Muscle layer of colon (tissue), 2 donors: ENCODE data around the gene MROH2A.

Source experiments
- H3K27ac ChIP-seq: one replicate; pipeline ENCODE4 v1.7.0; 2013; ENCODE audit warnings: low read depth, mild to moderate bottlenecking, low read length, moderate library complexity
- H3K27me3 ChIP-seq, 2 donors: one replicate each; pipeline ENCODE4 v1.7.0; 2013; ENCODE audit warnings: low read length in 2 of 2, mild to moderate bottlenecking in 2 of 2; ENCODE audit not compliant: insufficient read depth in 2 of 2, control insufficient read depth in 1 of 2
- H3K36me3 ChIP-seq: one replicate; pipeline ENCODE4 v1.7.0; 2013; ENCODE audit warnings: mild to moderate bottlenecking, low read length; ENCODE audit not compliant: insufficient read depth
- H3K4me1 ChIP-seq: one replicate; pipeline ENCODE4 v1.7.0; 2013; ENCODE audit warnings: mild to moderate bottlenecking, low read length; ENCODE audit not compliant: insufficient read depth
- H3K4me3 ChIP-seq, 2 donors: one replicate each; pipeline ENCODE4 v1.7.0; 2013; ENCODE audit warnings: low read length in 2 of 2, low read depth in 1 of 2, mild to moderate bottlenecking in 1 of 2, moderate library complexity in 1 of 2
- H3K9ac ChIP-seq: one replicate; pipeline ENCODE4 v1.7.0; 2013; ENCODE audit warnings: low read length
- H3K9me3 ChIP-seq: one replicate; pipeline ENCODE4 v1.7.0; 2013; ENCODE audit warnings: mild to moderate bottlenecking, low read length
- donor health status: abdominal sarcoma.
- donor health status: Adenocarcinoma of cecum.

Gene MROH2A

GRCh38 chr2:233845301-233846060 lies 67.4 kb downstream of the MROH2A start:
- Histone ChIP-seq H3K27me3 (no peaks in the 10 kb centered on the region), H3K4me3 (no peak overlapping the region), H3K9ac (no peak overlapping the region), H3K36me3 (no peaks in the 10 kb centered on the region), H3K9me3 (no peaks in the 10 kb centered on the region), H3K27ac (no peak overlapping the region), H3K4me1 (no peaks in the 10 kb centered on the region)

- Histone ChIP-seq H3K36me3 (no peaks in the 10 kb centered on the region), H3K4me3 (no peak overlapping the region), H3K27me3 (no peaks in the 10 kb centered on the region), H3K27ac (no peak overlapping the region), H3K9me3 (no peaks in the 10 kb centered on the region), H3K4me1 (no peaks in the 10 kb centered on the region), H3K9ac (no peak overlapping the region)
Measured at GRCh38 chr2:233846387-233847247, 68.5 kb downstream of the MROH2A start.

GRCh38 chr2:233847248-233847898 lies 69.2 kb downstream of the MROH2A start:
- H3K36me3 ChIP-seq = no peaks in the 10 kb centered on the region

GRCh38 chr2:233848276-233848675 lies 70.1 kb downstream of the MROH2A start:
- no peak overlapping the region for H3K9ac ChIP-seq

More at GRCh38 chr2:233847248-233847898, 69.2 kb downstream of the MROH2A start:
- Histone ChIP-seq H3K4me1 (no peaks in the 10 kb centered on the region), H3K9ac (no peak overlapping the region), H3K4me3 (no peak overlapping the region), H3K27ac (no peak overlapping the region), H3K27me3 (no peaks in the 10 kb centered on the region), H3K9me3 (no peaks in the 10 kb centered on the region)

GRCh38 chr2:233849607-233850271 lies 71.6 kb downstream of the MROH2A start:
- H3K27me3 ChIP-seq = no peaks in the 10 kb centered on the region
- H3K4me3 ChIP-seq = no peak overlapping the region
- H3K9me3 ChIP-seq = no peaks in the 10 kb centered on the region
- peaks cover 7% of the 10 kb centered on the region for H3K4me1 ChIP-seq
- no peaks in the 10 kb centered on the region for H3K36me3 ChIP-seq
- H3K27ac ChIP-seq = no peak overlapping the region
- no peak overlapping the region for H3K9ac ChIP-seq

More at GRCh38 chr2:233848276-233848675, 70.1 kb downstream of the MROH2A start:
- no peak overlapping the region for H3K27ac ChIP-seq
- no peaks in the 10 kb centered on the region for H3K36me3 ChIP-seq
- H3K27me3 ChIP-seq = no peaks in the 10 kb centered on the region
- H3K4me3 ChIP-seq = no peak overlapping the region
- no peaks in the 10 kb centered on the region for H3K9me3 ChIP-seq
- H3K4me1 ChIP-seq = no peaks in the 10 kb centered on the region

- Histone ChIP-seq H3K9me3 (no peaks in the 10 kb centered on the region), H3K36me3 (no peaks in the 10 kb centered on the region), H3K4me3 (no peak overlapping the region), H3K4me1 (peaks cover 7% of the 10 kb centered on the region), H3K27ac (no peak overlapping the region), H3K27me3 (no peaks in the 10 kb centered on the region), H3K9ac (no peak overlapping the region)
Measured at GRCh38 chr2:233850745-233851144, 72.6 kb downstream of the MROH2A start.

GRCh38 chr2:233851169-233851568 lies 73.0 kb downstream of the MROH2A start:
- Histone ChIP-seq H3K4me1 (peaks cover 7% of the 10 kb centered on the region), H3K27ac (no peak overlapping the region), H3K4me3 (no peak overlapping the region), H3K36me3 (no peaks in the 10 kb centered on the region), H3K9ac (no peak overlapping the region), H3K27me3 (no peaks in the 10 kb centered on the region), H3K9me3 (no peaks in the 10 kb centered on the region)

- Histone ChIP-seq H3K36me3 (no peaks in the 10 kb centered on the region), H3K4me3 (no peak overlapping the region), H3K27ac (no peak overlapping the region), H3K4me1 (peaks cover 7% of the 10 kb centered on the region), H3K9ac (no peak overlapping the region), H3K9me3 (no peaks in the 10 kb centered on the region), H3K27me3 (no peaks in the 10 kb centered on the region)
Measured at GRCh38 chr2:233852056-233852455, 73.9 kb downstream of the MROH2A start.

GRCh38 chr2:233853353-233853752 lies 75.2 kb downstream of the MROH2A start:
- no peaks in the 10 kb centered on the region for H3K9me3 ChIP-seq
- no peaks in the 10 kb centered on the region for H3K36me3 ChIP-seq
- H3K4me1 ChIP-seq = peaks cover 7% of the 10 kb centered on the region
- H3K4me3 ChIP-seq = no peak overlapping the region
- no peak overlapping the region for H3K9ac ChIP-seq
- H3K27me3 ChIP-seq = no peaks in the 10 kb centered on the region
- no peak overlapping the region for H3K27ac ChIP-seq

- H3K27me3 ChIP-seq = no peaks in the 10 kb centered on the region
- peaks cover 7% of the 10 kb centered on the region for H3K4me1 ChIP-seq
- no peak overlapping the region for H3K27ac ChIP-seq
- H3K4me3 ChIP-seq = peak overlapping the region; percentile 61 to 74
- H3K9ac ChIP-seq = no peak overlapping the region
- H3K9me3 ChIP-seq = no peaks in the 10 kb centered on the region
- H3K36me3 ChIP-seq = no peaks in the 10 kb centered on the region
Measured at GRCh38 chr2:233853883-233854240, 75.7 kb downstream of the MROH2A start.
